NCI-H2107 treated with DMSO at 0.1 percent for 48 hours (cell line): ENCODE results near the gene CDC42EP3.

Experiments
- DNase-seq: peaks from one replicate; lab custom pipeline; 2025; ENCODE audit not compliant: unreplicated experiment; lab: John Stamatoyannopoulos, UW

The CDC42EP3 gene

DNA sequence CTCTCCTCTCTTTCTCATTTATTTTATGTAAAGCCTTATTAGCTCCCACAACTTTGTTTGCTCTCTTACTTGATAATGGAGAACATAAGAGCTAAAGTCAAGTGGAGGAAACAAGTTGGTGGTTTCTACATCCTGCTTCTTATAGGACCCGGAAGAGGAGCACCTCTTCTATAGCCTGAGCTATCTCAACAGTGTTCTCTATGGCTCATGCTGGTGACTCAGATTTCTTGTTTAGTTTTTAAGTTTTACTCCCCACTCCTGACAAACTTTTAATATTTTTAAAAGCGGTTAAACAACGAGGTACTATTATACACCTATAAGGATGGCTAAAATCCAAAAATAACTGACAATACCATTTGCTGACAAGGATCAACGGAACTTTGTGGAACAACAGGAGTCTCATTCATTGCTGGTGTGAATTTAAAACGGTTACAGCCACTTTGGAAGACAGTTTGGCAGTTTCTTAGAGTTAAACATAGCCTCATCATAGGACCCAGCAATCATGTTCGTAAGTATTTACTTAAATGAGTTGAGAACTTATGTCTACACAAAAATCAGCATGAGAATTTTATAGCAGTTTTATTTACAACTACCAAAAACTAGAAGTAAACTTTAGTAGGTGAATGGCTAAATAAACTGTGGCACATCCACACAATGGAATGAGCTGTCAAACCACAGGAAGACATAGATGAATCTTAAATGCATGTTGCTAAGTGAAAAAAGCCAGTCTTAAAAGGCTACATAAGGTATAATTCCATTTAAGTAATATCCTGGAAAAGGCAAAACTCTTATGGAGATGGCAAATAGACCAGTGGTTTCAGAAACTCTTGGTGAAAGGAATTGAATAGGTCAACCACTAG lies 12.7 kb upstream of the CDC42EP3 start:
- DNase-seq: no peak

- no peak for DNase-seq
These were observed 11.8 kb upstream of the CDC42EP3 start for GRCh38 chr2:37683241-37683640.

DNA sequence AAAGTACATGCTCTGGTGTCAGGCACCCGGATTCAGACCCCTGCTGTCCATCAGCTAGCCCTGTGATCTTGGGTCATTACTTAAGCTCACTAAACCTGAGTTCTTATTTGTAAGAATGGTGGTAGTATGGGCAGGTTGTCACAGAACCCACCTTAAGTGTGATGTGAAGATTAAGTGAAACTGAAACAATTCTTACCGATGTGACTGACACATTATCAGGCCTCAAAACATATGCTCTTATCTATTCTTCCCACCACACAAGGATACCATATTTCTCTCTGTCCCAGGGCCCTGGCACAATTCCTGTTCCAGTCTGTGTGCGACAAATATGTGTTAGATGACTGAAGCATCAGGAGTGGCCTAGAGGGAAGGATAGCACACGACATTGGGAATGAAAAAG lies 11.0 kb upstream of the CDC42EP3 start:
- no peak for DNase-seq

GRCh38 chr2:37681587-37681986 lies 10.1 kb upstream of the CDC42EP3 start:
- DNase-seq: no peak

DNA sequence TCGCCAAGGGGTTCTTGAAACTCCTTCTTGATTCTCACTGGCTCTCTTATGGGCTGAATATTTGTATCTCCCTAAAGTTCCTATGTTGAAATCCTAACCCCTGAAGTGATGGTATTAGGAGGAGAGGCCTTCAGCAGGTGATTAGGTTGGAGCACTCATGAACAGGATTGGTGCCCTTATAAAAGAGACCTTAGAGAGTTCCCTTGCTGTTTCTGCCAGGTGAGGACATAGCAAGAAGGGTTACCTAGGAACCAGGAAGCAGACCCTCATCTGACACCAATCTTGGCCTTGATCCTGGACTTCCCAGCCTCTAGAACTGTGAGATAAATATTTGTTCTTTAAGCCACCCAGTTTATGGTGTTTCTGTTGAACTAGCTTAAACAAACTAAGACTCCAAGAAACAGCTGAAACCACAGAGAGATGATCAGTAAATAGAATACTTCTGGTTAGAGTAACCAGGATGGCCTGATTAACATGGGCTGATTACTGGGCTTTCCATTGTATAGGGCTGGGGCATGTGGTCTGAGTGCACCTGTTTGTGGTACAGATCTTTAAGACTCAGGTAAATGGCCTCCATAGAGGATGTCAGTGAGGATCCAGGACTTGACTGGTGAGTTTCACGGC lies 7.7 kb upstream of the CDC42EP3 start:
- DNase-seq: no peak

DNA sequence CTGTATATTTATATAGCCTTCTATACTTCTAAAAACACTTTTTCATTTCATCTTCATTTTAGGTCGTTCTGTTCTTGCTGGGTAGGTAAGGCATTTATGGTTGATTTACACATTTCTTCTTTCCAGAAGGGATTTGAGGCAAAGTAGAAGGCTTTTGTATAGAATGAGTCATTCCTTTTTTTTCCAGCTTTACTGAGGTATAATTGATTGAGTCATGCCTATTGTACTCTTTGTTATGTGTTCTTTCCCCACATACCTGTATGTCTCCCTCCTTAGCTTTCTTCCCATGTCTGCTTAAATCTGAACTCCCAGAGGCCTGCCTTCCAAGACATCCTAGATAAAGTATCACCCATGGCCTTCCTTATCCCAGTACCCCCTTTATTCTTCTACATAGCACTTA lies 4.8 kb upstream of the CDC42EP3 start:
- DNase-seq: no peak

DNA sequence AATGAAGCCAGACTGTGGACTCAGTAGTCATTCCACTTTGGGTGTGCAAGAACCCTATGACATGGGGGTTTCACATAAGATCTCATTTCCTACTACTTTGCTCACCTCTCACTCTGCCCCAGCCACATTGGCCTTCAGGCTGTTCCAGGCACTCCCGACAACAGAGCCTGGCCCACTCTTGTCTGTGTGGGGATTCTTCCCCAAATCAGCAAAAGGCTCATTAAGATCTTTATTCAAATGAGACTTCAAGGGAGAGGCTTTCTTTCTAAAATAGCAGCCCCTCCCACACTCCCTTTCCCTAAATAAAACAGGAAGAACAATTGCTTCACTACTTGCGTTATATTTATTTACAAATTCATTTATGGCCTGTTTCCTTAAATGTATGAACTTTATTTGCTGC lies 3.5 kb upstream of the CDC42EP3 start:
- no peak for DNase-seq

DNA sequence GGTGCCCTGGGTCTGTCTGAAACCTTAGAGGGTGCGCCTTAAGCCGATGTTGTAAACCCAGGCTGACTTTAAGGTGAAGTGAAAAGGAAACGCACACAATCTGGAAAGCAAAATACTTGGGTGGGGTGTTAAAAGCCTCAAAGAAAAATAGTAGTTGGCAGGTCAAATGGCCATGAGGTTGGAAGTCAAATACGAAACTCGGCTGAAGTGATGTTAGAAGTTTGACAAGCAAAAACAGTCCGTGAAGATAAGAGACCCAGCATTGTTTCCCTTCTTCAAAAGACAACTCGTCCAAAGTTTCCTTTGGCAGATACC lies 1.4 kb upstream of the CDC42EP3 start:
- DNase-seq: no peak

DNA sequence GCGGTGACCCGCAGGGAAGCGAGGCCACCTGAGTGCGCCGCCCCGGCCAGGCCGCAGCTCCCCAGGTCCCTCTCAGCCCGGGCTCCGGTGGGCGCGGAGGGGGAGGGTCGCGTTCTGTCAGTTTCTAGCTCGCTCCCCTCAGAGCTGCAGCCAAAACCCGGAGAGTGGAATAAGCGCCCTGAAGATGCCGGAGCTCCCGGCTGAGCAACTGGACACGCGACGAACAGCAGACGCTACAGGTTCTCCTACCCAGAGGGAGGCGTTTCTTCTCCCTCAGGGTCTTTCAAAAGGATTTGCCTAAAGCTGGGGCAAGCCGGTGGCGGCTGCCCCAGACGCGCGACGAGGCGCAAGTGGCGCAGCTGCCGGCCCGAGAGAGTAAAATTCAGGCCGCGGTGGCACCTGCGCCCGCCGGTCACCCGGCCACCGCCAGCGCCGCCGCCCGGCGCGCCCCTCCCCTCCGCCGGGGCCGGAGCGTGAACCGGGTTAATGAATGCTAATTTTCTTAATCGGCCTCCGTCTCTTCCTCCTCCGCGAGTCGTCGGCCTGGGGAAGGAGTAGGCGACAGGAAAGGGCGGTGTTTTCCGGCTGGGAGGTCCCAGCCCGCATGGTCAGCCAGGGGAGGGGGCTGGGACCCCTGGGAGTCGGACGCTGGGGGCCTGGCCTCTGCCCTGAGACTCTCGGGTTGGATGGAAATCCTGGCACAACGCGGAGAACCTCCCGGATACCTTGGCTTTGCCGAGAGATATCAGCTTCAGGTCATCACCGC lies 845 bp upstream of the CDC42EP3 start:
- no peak for DNase-seq

DNA sequence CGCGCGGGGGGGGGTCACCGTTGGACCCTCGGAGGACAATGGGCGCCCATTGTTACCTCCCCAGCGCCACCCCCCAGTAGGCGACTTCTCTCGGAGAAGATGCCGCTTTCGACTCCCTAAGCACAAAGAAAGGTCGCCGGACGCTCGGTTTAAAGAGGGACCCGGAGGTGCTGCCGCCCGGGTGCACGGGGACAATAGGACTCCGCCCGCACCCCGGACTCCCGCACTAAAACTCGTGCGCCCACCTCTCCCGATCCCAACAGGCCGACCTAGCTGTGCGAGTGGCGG lies 318 bp upstream of the CDC42EP3 start:
- no peak for DNase-seq

DNA sequence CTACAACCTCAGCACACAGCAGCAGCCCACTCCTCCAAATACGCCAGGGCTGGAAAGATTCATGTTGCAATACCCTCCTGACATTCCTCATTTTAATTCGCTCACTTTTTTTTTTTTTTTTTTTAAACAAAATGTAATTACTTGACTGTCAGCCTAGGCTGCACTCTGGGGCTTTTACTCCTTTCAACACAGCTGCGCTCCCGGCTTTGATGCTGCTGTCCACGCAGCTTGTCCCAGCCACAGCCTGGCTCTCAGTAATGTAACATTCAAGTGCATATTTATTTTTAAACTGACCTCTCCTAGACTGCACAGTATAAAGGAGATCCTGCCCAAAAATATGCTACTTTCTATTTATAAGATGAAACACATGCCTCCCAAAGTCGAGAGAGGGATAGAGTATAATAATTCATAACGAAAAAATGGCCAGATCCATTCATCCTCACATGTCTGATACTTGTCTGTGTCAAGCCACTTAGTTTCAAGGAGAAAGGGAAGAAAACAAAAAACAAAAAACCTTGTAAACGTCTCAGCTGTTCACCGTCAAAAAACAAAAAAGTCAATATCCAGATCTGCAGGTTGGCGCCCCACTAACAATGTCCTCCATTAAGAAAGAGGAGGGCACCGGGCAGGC lies 949 bp downstream of the CDC42EP3 start:
- no peak for DNase-seq

DNA sequence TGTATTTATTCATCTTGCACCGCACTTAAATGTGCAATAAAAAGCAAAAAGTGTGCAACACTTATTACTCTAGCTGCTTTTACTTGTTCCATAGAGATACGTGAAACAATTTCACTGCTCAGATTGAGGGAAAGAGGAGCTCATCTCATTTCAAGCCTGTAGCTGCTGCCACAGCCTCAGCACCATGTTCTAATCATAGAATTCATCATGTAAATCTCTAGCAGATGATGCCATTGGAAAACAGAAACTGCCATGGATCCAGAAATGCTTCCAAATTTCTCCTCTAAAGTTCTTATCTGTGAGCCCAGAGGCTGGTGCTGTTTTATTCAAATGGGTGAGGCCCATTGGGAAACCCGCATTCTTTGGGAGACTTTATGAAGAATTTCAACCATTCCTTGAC lies 2.0 kb downstream of the CDC42EP3 start:
- DNase-seq: no peak

DNA sequence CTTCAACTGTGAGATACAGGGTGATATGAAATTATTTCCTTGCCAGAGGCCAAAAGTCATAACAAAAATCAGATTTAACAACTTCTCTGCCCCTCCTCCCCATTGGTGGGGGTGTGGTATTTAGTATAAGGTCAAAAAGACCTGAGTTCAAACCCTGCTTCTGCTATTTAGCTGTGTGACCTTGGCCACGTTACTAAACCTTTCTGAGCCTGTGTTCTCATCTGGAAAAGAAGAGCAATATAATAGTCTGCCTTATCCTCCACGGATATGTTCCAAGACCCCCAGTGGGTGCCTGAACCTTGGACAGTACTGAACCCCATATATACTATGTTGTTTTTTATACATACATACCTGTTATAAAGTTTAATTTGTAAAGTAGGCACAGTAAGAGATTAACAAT lies 3.7 kb downstream of the CDC42EP3 start:
- no peak for DNase-seq

DNA sequence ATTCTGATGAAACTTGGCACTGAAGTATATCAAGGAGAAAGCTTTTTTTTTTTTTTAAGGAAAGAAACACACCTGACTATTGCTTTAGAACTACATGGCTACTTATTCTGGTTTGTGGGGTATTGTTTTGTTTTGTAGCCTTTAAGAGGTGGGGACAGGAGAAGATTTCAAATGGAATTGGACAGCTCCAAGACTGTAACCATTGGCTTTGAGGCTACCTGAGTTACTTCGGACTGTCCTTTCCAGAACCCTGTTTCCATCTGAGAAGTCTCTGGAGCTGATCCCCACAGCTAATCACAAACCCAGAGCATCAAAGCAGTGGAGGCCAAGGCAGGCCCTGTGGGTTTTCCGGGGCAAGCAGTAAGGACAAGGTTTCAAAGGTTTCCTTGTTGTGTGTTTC lies 4.7 kb downstream of the CDC42EP3 start:
- no peak for DNase-seq

- DNase-seq: no peak
These were observed 5.7 kb downstream of the CDC42EP3 start for GRCh38 chr2:37665604-37666362.

GRCh38 chr2:37665043-37665442 lies 6.4 kb downstream of the CDC42EP3 start:
- no peak for DNase-seq

- no peak for DNase-seq
These were observed 7.2 kb downstream of the CDC42EP3 start for GRCh38 chr2:37664231-37664643.

- DNase-seq: no peak
These were observed 8.1 kb downstream of the CDC42EP3 start for GRCh38 chr2:37663390-37663789.

- DNase-seq: no peak
These were observed 11.7 kb downstream of the CDC42EP3 start for GRCh38 chr2:37659723-37660122.

GRCh38 chr2:37658682-37659081 lies 12.8 kb downstream of the CDC42EP3 start:
- DNase-seq: no peak

- no peak for DNase-seq
These were observed 14.0 kb downstream of the CDC42EP3 start for GRCh38 chr2:37657471-37657870.
